HepG2 (cell line): ENCODE data around the gene ATP9B.

ENCODE experiments used
- CTCF ChIP-seq: sonication (generic); formaldehyde crosslinking; IDR thresholded peaks from 2 replicates; pipeline ENCODE4 v1.5.0; 2020; ENCODE audit warnings: mild to moderate bottlenecking, missing genetic modification reagents, moderate library complexity
- TCF12 ChIP-seq, 2 experiments: fragments of 450-650 bp in 1 of 2; sonication (generic) in 1 of 2; formaldehyde crosslinking in 1 of 2; IDR thresholded peaks; 2 replicates each; pipeline versions ENCODE4 v1.6.1 to v1.8.0; 2017 to 2022; ENCODE audit warnings: antibody characterized with exemption in 1 of 2, mild to moderate bottlenecking in 1 of 2, missing genetic modification reagents in 1 of 2, moderate library complexity in 1 of 2

GRCh38 chr18:79191418-79191817 is 122.2 kb downstream of the ATP9B start:
- TF ChIP-seq CTCF (no peak), TCF12 (IDR thresholded peaks at IDR 0.05) (no peak), TCF12 (CRISPR knock-in tag; IDR thresholded peaks at IDR 0.05) (no peak)
